Type B pancreatic cell (in vitro differentiated cells): Measurements from ENCODE around the gene DOHH. TPM values are rescaled to one million over a fixed set of nuclear protein-coding genes. Genes with fewer than 3 reads are reported as not detected.

Source experiments
- DNase-seq: peaks from one replicate; pipeline ENCODE4 v3.0.0; 2021; ENCODE audit warnings: mixed read lengths; ENCODE audit not compliant: unreplicated experiment; ENCODE audit errors: extremely low spot score
- H3K27ac Mint-ChIP-seq: 2 replicates; pipeline ENCODE4 v1.8.0; 2021; ENCODE audit warnings: mild to moderate bottlenecking, mixed read lengths
- H3K27me3 Mint-ChIP-seq: 2 replicates; pipeline ENCODE4 v1.8.0; 2021; ENCODE audit warnings: mixed read lengths
- H3K36me3 Mint-ChIP-seq: 2 replicates; pipeline ENCODE4 v1.8.0; 2021; ENCODE audit warnings: mixed read lengths
- H3K4me1 Mint-ChIP-seq: one replicate; pipeline ENCODE4 v1.8.0; 2021; ENCODE audit warnings: mixed read lengths; ENCODE audit not compliant: unreplicated experiment
- H3K4me3 Mint-ChIP-seq: 2 replicates; pipeline ENCODE4 v1.8.0; 2021; ENCODE audit warnings: mild to moderate bottlenecking, mixed read lengths
- H3K9me3 Mint-ChIP-seq: 2 replicates; pipeline ENCODE4 v1.8.0; 2021; ENCODE audit warnings: mixed read lengths
- CTCF ChIP-seq: fragments of 200-600 bp; sonication (generic); conservative IDR thresholded peaks from 2 replicates; pipeline ENCODE4 v1.5.0; 2021; ENCODE audit warnings: antibody characterized with exemption, mild to moderate bottlenecking
- total RNA-seq: library from RNA; stranded (reverse); gene quantifications from 2 replicates; pipeline ENCODE4 v1.2.1, GENCODE V29; 2021; ENCODE audit warnings: low replicate concordance

DOHH gene
- total RNA-seq, 1 donor from 2014 or later, result 10.8 TPM

GRCh38 chr19:3506384-3507340, 6.2 kb upstream of the DOHH start:
- Mint-ChIP-seq H3K9me3 (no peaks in the 10 kb centered on the region), H3K4me1 (peaks cover 18% of the 10 kb centered on the region), H3K27me3 (no peaks in the 10 kb centered on the region), H3K36me3 (peaks cover 3% of the 10 kb centered on the region), H3K4me3 (peak overlapping the region; percentile 95), H3K27ac (peak overlapping the region; percentile 93)
- no peak for TF ChIP-seq CTCF
- DNase-seq, result no peak

GRCh38 chr19:3505598-3506383, 5.3 kb upstream of the DOHH start, which contains the start of gene FZR1:
FZR1 (plus strand) TSS chr19:3506311; CDS start chr19:3522990, 16,679 bp downstream.
- Mint-ChIP-seq H3K4me1 (peaks cover 21% of the 10 kb centered on the region), H3K27ac (peak within 1 kb of the TSS; percentile 98), H3K27me3 (no peaks in the 10 kb centered on the region), H3K4me3 (peak within 1 kb of the TSS; percentile 95), H3K9me3 (peaks cover 3% of the 10 kb centered on the region), H3K36me3 (peaks cover 3% of the 10 kb centered on the region)
- DNase-seq, result peak; percentile 100
- no peak for TF ChIP-seq CTCF

DNA sequence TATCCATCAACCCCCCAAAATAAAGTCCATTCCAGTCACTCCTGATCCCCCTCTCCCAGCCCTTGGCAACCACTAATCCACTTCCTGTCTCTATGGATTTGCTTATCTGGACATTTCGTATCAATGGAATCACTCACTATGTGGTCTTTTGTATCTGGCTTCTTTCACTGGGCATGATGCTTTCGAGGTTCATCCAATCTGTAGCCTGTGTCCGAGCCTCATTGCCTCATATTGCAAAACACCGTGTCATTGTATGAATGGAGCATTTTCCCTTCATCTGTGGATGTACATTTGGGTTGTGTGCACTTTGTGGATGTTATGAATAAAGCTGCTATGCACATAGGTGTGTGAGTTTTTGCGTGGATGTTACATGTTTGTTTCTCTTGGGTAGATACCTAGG, 4.3 kb upstream of the DOHH start:
- H3K4me3 Mint-ChIP-seq, result peak overlapping the region; percentile 94
- peaks cover 3% of the 10 kb centered on the region for H3K36me3 Mint-ChIP-seq
- no peak for TF ChIP-seq CTCF
- H3K9me3 Mint-ChIP-seq, result peaks cover 4% of the 10 kb centered on the region
- H3K27me3 Mint-ChIP-seq, result no peaks in the 10 kb centered on the region
- no peak for DNase-seq
- H3K4me1 Mint-ChIP-seq, result peaks cover 23% of the 10 kb centered on the region
- H3K27ac Mint-ChIP-seq, result peak overlapping the region; percentile 98

- H3K36me3 Mint-ChIP-seq, result peaks cover under 1% of the 10 kb centered on the region
- no peak overlapping the region for H3K27ac Mint-ChIP-seq
- TF ChIP-seq CTCF, result no peak
- H3K27me3 Mint-ChIP-seq, result no peaks in the 10 kb centered on the region
- H3K4me3 Mint-ChIP-seq, result no peak overlapping the region
- peaks cover 4% of the 10 kb centered on the region for H3K9me3 Mint-ChIP-seq
- DNase-seq, result no peak
- H3K4me1 Mint-ChIP-seq, result peaks cover 21% of the 10 kb centered on the region
Observed at GRCh38 chr19:3503036-3503572, 2.6 kb upstream of the DOHH start.

DNA sequence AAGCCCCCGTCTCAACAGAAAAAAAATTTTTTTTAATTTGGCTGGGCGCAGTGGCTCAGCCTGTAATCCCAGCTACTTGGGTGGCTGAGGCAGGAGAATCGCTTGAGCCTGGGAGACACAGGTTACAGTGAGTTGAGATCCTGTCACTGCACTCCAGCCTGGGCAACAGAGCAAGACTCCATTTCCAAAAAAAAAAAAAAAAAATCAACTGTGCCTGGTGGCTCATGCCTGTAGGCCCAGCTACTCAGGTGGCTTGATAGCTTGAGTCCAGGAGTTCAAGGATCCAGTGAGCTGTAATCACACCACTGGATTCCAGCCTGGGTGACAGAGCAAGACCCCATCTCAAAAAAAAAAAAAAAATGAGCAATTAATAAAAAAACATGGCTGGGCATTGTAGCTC, 1.3 kb upstream of the DOHH start:
- Mint-ChIP-seq H3K9me3 (peaks cover 4% of the 10 kb centered on the region), H3K27ac (no peak overlapping the region), H3K27me3 (no peaks in the 10 kb centered on the region), H3K36me3 (peaks cover 9% of the 10 kb centered on the region), H3K4me1 (peaks cover 24% of the 10 kb centered on the region), H3K4me3 (no peak overlapping the region)
- no peak for TF ChIP-seq CTCF
- DNase-seq, result no peak
